ENCODE data around the gene OR2J1. TPM values are rescaled to one million over a fixed set of nuclear protein-coding genes. Genes with fewer than 3 reads are reported as not detected.

OR2J1 gene
- total RNA-seq (not detected), polyA plus RNA-seq (not detected)
- long read RNA-seq, donor 1 = 0 reads
- long read RNA-seq, donor 2 = 0 reads
- long read RNA-seq, donor 3 = 0 reads

DNA sequence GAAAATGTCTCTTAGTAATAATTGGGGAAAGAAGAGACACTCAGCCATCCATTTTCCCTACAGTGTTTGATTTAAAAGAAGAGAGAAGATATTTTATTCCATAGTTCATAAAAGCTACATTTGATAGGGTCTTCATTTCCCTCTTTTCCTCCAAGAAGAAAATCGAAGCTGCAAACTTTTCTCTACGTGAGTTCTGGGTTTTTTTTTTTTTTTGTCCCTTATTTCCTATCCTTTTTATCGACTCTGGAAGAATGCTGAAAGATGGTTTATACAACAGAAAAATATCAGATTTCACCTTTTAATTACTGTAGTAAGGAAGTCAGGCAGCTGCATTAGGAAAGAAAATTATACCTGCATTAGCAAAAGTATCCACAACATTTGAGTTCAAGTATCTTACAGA lies at the start of gene OR2J1:
Gene OR2J1 (plus strand): TSS at position 301 of the 400 bp plus-strand sequence. CDS start 1,453 bp downstream, outside the sequence.
- 77 to 81% methylated on average over 3 of the region's 3 CpGs for WGBS, 2 donors
- no peak for ATAC-seq
- peaks cover 0 to 6% (median 0%) of the 10 kb centered on the region in 11 donors for H3K9me3 ChIP-seq
- H3K27ac ChIP-seq = no peak within 1 kb of the TSS
- H3K36me3 ChIP-seq = no peaks in the 10 kb centered on the region
- no peaks in the 10 kb centered on the region for H3K4me1 ChIP-seq
- H3K27me3 ChIP-seq = no peaks in the 10 kb centered on the region
- DNase-seq = no peak
- TF ChIP-seq, protein P1, sequence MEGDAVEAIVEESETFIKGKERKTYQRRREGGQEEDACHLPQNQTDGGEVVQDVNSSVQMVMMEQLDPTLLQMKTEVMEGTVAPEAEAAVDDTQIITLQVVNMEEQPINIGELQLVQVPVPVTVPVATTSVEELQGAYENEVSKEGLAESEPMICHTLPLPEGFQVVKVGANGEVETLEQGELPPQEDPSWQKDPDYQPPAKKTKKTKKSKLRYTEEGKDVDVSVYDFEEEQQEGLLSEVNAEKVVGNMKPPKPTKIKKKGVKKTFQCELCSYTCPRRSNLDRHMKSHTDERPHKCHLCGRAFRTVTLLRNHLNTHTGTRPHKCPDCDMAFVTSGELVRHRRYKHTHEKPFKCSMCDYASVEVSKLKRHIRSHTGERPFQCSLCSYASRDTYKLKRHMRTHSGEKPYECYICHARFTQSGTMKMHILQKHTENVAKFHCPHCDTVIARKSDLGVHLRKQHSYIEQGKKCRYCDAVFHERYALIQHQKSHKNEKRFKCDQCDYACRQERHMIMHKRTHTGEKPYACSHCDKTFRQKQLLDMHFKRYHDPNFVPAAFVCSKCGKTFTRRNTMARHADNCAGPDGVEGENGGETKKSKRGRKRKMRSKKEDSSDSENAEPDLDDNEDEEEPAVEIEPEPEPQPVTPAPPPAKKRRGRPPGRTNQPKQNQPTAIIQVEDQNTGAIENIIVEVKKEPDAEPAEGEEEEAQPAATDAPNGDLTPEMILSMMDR (IDR thresholded peaks at IDR 0.05) = no peak
- intact Hi-C loops (cut with DNase I) = no loop called here
- H3K4me3 ChIP-seq = no peak within 1 kb of the TSS

- no peak for ATAC-seq
- DNase-seq = no peak
- TF ChIP-seq, protein P1 (IDR thresholded peaks at IDR 0.05) = no peak
- Histone ChIP-seq H3K4me1 (no peaks in the 10 kb centered on the region), H3K9me3 (peaks cover 0 to 20% (median 4%) of the 10 kb centered on the region in 11 donors), H3K27me3 (peaks cover 0 to 15% (median 0%) of the 10 kb centered on the region in 7 donors), H3K4me3 (no peak overlapping the region), H3K27ac (no peak overlapping the region), H3K36me3 (no peaks in the 10 kb centered on the region)
- intact Hi-C loops (cut with DNase I) = no loop called here
- 78 to 81% methylated on average over 3 of the region's 3 CpGs for WGBS, 2 donors
These were observed 47.6 kb upstream of the OR2J1 start for GRCh38 chr6:29051680-29052079.

- intact Hi-C loops (cut with DNase I) = no loop called here
- TF ChIP-seq, protein P1 (IDR thresholded peaks at IDR 0.05) = peak in 3 of 9 donors; percentile 14 to 41 (median 20)
- peaks cover 0 to 15% (median 4%) of the 10 kb centered on the region in 7 donors for H3K27me3 ChIP-seq
- peaks cover 0 to 14% (median 0%) of the 10 kb centered on the region in 11 donors for H3K9me3 ChIP-seq
- ATAC-seq (no peak), DNase-seq (no peak)
- 29% methylated on average over 9 of the region's 9 CpGs for WGBS, 2 donors
- no peaks in the 10 kb centered on the region for H3K4me1 ChIP-seq
- H3K27ac ChIP-seq = no peak overlapping the region
- H3K36me3 ChIP-seq = no peaks in the 10 kb centered on the region
- H3K4me3 ChIP-seq = no peak overlapping the region
These were observed 27.2 kb upstream of the OR2J1 start for GRCh38 chr6:29071831-29072723.

GRCh38 chr6:29079203-29079602 lies 20.1 kb upstream of the OR2J1 start:
- H3K4me3 ChIP-seq = no peak overlapping the region
- TF ChIP-seq, protein P1 (IDR thresholded peaks at IDR 0.05) = no peak
- H3K9me3 ChIP-seq = no peaks in the 10 kb centered on the region
- ATAC-seq (no peak), DNase-seq (no peak)
- WGBS, 2 donors = 81 to 82% methylated on average over 1 of the region's 1 CpG
- H3K36me3 ChIP-seq = no peaks in the 10 kb centered on the region
- intact Hi-C loops (cut with DNase I) = no loop called here
- H3K27me3 ChIP-seq = peaks cover 0 to 8% (median 0%) of the 10 kb centered on the region in 7 donors
- no peak overlapping the region for H3K27ac ChIP-seq
- no peaks in the 10 kb centered on the region for H3K4me1 ChIP-seq
